WTC11 (cell line): Measurements from ENCODE around the gene MICAL2. TPM values are rescaled to one million over a fixed set of nuclear protein-coding genes. Genes with fewer than 3 reads are reported as not detected.

Experiments used
- ATAC-seq: fragments of 200-7000 bp; cut with Tn5 transposase; 2 replicates; pipeline ENCODE4 v1.10.0; 2021; ENCODE audit warnings: mild to moderate bottlenecking, moderate library complexity
- CTCF ChIA-PET: fragments of 300-600 bp; sonication (Branson Sonifier 250); formaldehyde crosslinking; loops from one replicate; lab custom pipeline; 2021; ENCODE audit warnings: antibody characterized with exemption; lab: Charles Lee
- POLR2A ChIA-PET: fragments of 350-600 bp; sonication (Branson Sonifier 250); formaldehyde crosslinking; loops from one replicate; lab custom pipeline; 2021; ENCODE audit warnings: antibody characterized with exemption; lab: Charles Lee
- DNase-seq: peaks from one replicate; pipeline ENCODE4 v3.0.0; 2021; ENCODE audit warnings: low spot score
- H3K27ac Mint-ChIP-seq: 2 replicates; pipeline ENCODE4 v1.8.0; 2021; ENCODE audit warnings: mixed read lengths
- H3K27me3 Mint-ChIP-seq: 2 replicates; pipeline ENCODE4 v1.8.0; 2021; ENCODE audit warnings: low read depth, mild to moderate bottlenecking, moderate library complexity, mixed read lengths
- H3K36me3 Mint-ChIP-seq: 2 replicates; pipeline ENCODE4 v1.8.0; 2021; ENCODE audit warnings: mixed read lengths
- H3K4me1 Mint-ChIP-seq: 2 replicates; pipeline ENCODE4 v1.8.0; 2022; ENCODE audit warnings: mixed read lengths
- H3K4me3 Mint-ChIP-seq: 2 replicates; pipeline ENCODE4 v1.8.0; 2021; ENCODE audit warnings: mild to moderate bottlenecking, moderate library complexity, mixed read lengths
- H3K9me3 Mint-ChIP-seq: 2 replicates; pipeline ENCODE4 v1.8.0; 2021; ENCODE audit warnings: mixed read lengths
- RORB ChIP-seq: fragments of 250-450 bp; sonication (Bioruptor Pico); IDR thresholded peaks from 2 replicates; pipeline ENCODE4 v1.9.0; 2021; ENCODE audit warnings: mild to moderate bottlenecking
- SP1 ChIP-seq: sonication (generic); formaldehyde crosslinking; conservative IDR thresholded peaks from 2 replicates; pipeline ENCODE4 v1.8.1; 2022; ENCODE audit warnings: missing genetic modification reagents
- ZNF121 ChIP-seq: sonication (generic); formaldehyde crosslinking; IDR thresholded peaks from 2 replicates; pipeline ENCODE4 v1.8.0; 2023; ENCODE audit warnings: missing genetic modification reagents
- total RNA-seq: library from RNA; stranded (reverse); gene quantifications from 3 replicates; pipeline ENCODE4 v1.2.3, GENCODE V29; 2021
- TF ChIP-seq, protein P1 (sequence below): sonication (generic); formaldehyde crosslinking; IDR thresholded peaks from 2 replicates; pipeline ENCODE4 v1.8.0; 2022; ENCODE audit warnings: mild to moderate bottlenecking, missing genetic modification reagents
- TF ChIP-seq, protein P2 (sequence below): fragments of 200-600 bp; IDR thresholded peaks from 2 replicates; pipeline ENCODE4 v1.8.0; 2022; ENCODE audit warnings: antibody characterized with exemption
- TF ChIP-seq, protein P3 (sequence below): sonication (generic); formaldehyde crosslinking; IDR thresholded peaks from 2 replicates; pipeline ENCODE4 v1.8.1; 2022; ENCODE audit warnings: low read depth, missing genetic modification reagents, borderline replicate concordance
- TF ChIP-seq, protein P4 (sequence below): fragments of 250-450 bp; sonication (Bioruptor Pico); IDR thresholded peaks from 2 replicates; pipeline ENCODE4 v1.9.0; 2021; ENCODE audit warnings: mild to moderate bottlenecking, borderline replicate concordance
- TF ChIP-seq, protein P5 (sequence below): fragments of 250-450 bp; sonication (Bioruptor Pico); IDR thresholded peaks from 2 replicates; pipeline ENCODE4 v1.9.0; 2021; ENCODE audit warnings: mild to moderate bottlenecking
- TF ChIP-seq, protein P6 (sequence below): sonication (generic); formaldehyde crosslinking; IDR thresholded peaks from 2 replicates; pipeline ENCODE4 v1.8.1; 2023; ENCODE audit warnings: mild to moderate bottlenecking, missing genetic modification reagents
- TF ChIP-seq, protein P7 (sequence below): sonication (generic); formaldehyde crosslinking; IDR thresholded peaks from 2 replicates; pipeline ENCODE4 v1.8.0; 2022; ENCODE audit warnings: missing genetic modification reagents
- TF ChIP-seq, protein P8 (sequence below): sonication (generic); formaldehyde crosslinking; IDR thresholded peaks from 2 replicates; pipeline ENCODE4 v1.8.1; 2023; ENCODE audit warnings: mild to moderate bottlenecking, missing genetic modification reagents, borderline replicate concordance

The MICAL2 gene
- total RNA-seq, 1 experiment from 2014 or later: 3.1 TPM

DNA sequence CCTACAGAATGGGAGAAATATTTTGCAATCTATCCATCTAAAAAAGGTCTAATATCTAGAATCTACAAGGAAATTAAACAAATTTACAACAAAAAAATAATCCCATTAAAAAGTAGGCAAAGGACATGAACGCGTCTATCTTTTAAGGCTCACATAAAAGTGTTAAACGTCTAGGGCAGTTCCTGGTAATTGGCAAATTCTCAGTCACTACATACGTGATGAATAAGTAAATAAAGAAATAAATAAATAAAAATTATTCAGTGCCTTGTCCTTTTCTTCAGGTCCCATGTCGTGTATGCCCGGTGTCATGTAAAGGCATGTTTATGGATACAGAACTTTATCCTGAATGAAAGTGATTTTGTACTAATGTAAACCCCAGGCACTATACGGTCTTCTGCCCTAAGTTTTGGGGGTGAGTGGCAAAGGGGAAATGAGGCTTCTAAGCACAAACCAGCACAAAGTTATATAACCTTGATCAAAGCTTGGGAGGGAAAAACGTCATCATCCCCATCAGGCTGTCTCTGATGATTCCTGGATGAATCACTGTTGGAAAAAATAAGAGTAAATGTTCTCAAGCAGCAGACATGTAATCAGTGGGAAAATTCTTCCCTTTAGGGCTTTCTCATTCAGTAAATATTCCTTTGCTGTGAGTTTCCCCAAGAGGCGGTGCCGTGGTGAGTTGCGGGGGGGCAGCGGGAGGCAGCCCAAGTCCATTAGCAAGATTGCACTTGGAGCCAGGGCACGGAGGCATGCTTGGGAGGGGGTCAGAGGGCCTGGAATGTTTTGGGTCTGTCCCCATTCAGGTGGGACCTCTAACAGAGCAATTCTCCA, 30.4 kb upstream of the MICAL2 start:
- TF ChIP-seq SP1 (CRISPR knock-in tag): no peak
- TF ChIP-seq, protein P1, sequence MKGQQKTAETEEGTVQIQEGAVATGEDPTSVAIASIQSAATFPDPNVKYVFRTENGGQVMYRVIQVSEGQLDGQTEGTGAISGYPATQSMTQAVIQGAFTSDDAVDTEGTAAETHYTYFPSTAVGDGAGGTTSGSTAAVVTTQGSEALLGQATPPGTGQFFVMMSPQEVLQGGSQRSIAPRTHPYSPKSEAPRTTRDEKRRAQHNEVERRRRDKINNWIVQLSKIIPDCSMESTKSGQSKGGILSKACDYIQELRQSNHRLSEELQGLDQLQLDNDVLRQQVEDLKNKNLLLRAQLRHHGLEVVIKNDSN (CRISPR knock-in tag): no peak
- TF ChIP-seq, protein P2, sequence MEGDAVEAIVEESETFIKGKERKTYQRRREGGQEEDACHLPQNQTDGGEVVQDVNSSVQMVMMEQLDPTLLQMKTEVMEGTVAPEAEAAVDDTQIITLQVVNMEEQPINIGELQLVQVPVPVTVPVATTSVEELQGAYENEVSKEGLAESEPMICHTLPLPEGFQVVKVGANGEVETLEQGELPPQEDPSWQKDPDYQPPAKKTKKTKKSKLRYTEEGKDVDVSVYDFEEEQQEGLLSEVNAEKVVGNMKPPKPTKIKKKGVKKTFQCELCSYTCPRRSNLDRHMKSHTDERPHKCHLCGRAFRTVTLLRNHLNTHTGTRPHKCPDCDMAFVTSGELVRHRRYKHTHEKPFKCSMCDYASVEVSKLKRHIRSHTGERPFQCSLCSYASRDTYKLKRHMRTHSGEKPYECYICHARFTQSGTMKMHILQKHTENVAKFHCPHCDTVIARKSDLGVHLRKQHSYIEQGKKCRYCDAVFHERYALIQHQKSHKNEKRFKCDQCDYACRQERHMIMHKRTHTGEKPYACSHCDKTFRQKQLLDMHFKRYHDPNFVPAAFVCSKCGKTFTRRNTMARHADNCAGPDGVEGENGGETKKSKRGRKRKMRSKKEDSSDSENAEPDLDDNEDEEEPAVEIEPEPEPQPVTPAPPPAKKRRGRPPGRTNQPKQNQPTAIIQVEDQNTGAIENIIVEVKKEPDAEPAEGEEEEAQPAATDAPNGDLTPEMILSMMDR: no peak
- TF ChIP-seq, all 79 proteins: peak for 0
- Mint-ChIP-seq H3K9me3 (peaks cover 5% of the 10 kb centered on the region), H3K36me3 (no peaks in the 10 kb centered on the region), H3K4me3 (no peak overlapping the region), H3K4me1 (peaks cover 3% of the 10 kb centered on the region; the same call in 1 of the 2 replicates), H3K27me3 (peaks cover under 1% of the 10 kb centered on the region), H3K27ac (no peak overlapping the region)
- ATAC-seq: peak; percentile 28; the same call in 1 of the 2 replicates
- ChIA-PET CTCF (no interaction called here), POLR2A (no interaction called here)
- DNase-seq: peak; percentile 20

DNA sequence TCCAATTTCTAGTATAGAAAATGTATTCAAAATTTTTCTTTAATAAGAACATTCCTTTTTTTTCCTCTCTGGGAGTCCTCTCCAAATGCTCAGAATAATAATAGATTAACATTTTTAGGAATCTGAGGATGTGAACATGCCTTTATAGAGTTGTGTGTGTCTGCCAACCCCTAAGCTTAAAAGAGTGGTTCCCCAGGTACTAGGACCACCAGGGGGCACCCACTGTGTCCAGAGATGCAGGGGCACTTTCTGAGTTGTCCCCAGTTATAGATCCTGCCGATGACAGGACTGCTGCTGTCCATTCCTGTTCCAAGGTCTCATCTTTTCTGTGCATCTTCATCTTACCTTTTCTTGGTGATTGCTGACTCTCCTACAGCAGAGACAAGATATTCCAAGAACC, 27.0 kb upstream of the MICAL2 start:
- H3K4me3 Mint-ChIP-seq: no peak overlapping the region
- H3K27ac Mint-ChIP-seq: no peak overlapping the region
- no peaks in the 10 kb centered on the region for H3K27me3 Mint-ChIP-seq
- peaks cover 12% of the 10 kb centered on the region for H3K4me1 Mint-ChIP-seq
- CTCF ChIA-PET: interaction anchor here (0.6 to 1.7 kb wide), 12 partner anchors 9 to 442 kb away, joined by 3 to 13 read pairs (median 5); no protein-coding TSS in a partner anchor
- no peaks in the 10 kb centered on the region for H3K36me3 Mint-ChIP-seq
- H3K9me3 Mint-ChIP-seq: peaks cover 5% of the 10 kb centered on the region
- POLR2A ChIA-PET: no interaction called here
- ATAC-seq (no peak), DNase-seq (peak; percentile 36)
- TF ChIP-seq, protein P3, sequence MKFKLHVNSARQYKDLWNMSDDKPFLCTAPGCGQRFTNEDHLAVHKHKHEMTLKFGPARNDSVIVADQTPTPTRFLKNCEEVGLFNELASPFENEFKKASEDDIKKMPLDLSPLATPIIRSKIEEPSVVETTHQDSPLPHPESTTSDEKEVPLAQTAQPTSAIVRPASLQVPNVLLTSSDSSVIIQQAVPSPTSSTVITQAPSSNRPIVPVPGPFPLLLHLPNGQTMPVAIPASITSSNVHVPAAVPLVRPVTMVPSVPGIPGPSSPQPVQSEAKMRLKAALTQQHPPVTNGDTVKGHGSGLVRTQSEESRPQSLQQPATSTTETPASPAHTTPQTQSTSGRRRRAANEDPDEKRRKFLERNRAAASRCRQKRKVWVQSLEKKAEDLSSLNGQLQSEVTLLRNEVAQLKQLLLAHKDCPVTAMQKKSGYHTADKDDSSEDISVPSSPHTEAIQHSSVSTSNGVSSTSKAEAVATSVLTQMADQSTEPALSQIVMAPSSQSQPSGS (CRISPR knock-in tag): no peak
- no peak for TF ChIP-seq RORB (CRISPR knock-in tag)
- TF ChIP-seq, protein P4, sequence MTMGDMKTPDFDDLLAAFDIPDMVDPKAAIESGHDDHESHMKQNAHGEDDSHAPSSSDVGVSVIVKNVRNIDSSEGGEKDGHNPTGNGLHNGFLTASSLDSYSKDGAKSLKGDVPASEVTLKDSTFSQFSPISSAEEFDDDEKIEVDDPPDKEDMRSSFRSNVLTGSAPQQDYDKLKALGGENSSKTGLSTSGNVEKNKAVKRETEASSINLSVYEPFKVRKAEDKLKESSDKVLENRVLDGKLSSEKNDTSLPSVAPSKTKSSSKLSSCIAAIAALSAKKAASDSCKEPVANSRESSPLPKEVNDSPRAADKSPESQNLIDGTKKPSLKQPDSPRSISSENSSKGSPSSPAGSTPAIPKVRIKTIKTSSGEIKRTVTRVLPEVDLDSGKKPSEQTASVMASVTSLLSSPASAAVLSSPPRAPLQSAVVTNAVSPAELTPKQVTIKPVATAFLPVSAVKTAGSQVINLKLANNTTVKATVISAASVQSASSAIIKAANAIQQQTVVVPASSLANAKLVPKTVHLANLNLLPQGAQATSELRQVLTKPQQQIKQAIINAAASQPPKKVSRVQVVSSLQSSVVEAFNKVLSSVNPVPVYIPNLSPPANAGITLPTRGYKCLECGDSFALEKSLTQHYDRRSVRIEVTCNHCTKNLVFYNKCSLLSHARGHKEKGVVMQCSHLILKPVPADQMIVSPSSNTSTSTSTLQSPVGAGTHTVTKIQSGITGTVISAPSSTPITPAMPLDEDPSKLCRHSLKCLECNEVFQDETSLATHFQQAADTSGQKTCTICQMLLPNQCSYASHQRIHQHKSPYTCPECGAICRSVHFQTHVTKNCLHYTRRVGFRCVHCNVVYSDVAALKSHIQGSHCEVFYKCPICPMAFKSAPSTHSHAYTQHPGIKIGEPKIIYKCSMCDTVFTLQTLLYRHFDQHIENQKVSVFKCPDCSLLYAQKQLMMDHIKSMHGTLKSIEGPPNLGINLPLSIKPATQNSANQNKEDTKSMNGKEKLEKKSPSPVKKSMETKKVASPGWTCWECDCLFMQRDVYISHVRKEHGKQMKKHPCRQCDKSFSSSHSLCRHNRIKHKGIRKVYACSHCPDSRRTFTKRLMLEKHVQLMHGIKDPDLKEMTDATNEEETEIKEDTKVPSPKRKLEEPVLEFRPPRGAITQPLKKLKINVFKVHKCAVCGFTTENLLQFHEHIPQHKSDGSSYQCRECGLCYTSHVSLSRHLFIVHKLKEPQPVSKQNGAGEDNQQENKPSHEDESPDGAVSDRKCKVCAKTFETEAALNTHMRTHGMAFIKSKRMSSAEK (CRISPR knock-in tag): no peak
- TF ChIP-seq, protein P5, sequence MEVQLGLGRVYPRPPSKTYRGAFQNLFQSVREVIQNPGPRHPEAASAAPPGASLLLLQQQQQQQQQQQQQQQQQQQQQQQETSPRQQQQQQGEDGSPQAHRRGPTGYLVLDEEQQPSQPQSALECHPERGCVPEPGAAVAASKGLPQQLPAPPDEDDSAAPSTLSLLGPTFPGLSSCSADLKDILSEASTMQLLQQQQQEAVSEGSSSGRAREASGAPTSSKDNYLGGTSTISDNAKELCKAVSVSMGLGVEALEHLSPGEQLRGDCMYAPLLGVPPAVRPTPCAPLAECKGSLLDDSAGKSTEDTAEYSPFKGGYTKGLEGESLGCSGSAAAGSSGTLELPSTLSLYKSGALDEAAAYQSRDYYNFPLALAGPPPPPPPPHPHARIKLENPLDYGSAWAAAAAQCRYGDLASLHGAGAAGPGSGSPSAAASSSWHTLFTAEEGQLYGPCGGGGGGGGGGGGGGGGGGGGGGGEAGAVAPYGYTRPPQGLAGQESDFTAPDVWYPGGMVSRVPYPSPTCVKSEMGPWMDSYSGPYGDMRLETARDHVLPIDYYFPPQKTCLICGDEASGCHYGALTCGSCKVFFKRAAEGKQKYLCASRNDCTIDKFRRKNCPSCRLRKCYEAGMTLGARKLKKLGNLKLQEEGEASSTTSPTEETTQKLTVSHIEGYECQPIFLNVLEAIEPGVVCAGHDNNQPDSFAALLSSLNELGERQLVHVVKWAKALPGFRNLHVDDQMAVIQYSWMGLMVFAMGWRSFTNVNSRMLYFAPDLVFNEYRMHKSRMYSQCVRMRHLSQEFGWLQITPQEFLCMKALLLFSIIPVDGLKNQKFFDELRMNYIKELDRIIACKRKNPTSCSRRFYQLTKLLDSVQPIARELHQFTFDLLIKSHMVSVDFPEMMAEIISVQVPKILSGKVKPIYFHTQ: no peak
- TF ChIP-seq, protein P6, sequence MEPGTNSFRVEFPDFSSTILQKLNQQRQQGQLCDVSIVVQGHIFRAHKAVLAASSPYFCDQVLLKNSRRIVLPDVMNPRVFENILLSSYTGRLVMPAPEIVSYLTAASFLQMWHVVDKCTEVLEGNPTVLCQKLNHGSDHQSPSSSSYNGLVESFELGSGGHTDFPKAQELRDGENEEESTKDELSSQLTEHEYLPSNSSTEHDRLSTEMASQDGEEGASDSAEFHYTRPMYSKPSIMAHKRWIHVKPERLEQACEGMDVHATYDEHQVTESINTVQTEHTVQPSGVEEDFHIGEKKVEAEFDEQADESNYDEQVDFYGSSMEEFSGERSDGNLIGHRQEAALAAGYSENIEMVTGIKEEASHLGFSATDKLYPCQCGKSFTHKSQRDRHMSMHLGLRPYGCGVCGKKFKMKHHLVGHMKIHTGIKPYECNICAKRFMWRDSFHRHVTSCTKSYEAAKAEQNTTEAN: no peak
- TF ChIP-seq, protein P7, sequence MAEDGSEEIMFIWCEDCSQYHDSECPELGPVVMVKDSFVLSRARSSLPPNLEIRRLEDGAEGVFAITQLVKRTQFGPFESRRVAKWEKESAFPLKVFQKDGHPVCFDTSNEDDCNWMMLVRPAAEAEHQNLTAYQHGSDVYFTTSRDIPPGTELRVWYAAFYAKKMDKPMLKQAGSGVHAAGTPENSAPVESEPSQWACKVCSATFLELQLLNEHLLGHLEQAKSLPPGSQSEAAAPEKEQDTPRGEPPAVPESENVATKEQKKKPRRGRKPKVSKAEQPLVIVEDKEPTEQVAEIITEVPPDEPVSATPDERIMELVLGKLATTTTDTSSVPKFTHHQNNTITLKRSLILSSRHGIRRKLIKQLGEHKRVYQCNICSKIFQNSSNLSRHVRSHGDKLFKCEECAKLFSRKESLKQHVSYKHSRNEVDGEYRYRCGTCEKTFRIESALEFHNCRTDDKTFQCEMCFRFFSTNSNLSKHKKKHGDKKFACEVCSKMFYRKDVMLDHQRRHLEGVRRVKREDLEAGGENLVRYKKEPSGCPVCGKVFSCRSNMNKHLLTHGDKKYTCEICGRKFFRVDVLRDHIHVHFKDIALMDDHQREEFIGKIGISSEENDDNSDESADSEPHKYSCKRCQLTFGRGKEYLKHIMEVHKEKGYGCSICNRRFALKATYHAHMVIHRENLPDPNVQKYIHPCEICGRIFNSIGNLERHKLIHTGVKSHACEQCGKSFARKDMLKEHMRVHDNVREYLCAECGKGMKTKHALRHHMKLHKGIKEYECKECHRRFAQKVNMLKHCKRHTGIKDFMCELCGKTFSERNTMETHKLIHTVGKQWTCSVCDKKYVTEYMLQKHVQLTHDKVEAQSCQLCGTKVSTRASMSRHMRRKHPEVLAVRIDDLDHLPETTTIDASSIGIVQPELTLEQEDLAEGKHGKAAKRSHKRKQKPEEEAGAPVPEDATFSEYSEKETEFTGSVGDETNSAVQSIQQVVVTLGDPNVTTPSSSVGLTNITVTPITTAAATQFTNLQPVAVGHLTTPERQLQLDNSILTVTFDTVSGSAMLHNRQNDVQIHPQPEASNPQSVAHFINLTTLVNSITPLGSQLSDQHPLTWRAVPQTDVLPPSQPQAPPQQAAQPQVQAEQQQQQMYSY (CRISPR knock-in tag): no peak
- TF ChIP-seq, protein P8, sequence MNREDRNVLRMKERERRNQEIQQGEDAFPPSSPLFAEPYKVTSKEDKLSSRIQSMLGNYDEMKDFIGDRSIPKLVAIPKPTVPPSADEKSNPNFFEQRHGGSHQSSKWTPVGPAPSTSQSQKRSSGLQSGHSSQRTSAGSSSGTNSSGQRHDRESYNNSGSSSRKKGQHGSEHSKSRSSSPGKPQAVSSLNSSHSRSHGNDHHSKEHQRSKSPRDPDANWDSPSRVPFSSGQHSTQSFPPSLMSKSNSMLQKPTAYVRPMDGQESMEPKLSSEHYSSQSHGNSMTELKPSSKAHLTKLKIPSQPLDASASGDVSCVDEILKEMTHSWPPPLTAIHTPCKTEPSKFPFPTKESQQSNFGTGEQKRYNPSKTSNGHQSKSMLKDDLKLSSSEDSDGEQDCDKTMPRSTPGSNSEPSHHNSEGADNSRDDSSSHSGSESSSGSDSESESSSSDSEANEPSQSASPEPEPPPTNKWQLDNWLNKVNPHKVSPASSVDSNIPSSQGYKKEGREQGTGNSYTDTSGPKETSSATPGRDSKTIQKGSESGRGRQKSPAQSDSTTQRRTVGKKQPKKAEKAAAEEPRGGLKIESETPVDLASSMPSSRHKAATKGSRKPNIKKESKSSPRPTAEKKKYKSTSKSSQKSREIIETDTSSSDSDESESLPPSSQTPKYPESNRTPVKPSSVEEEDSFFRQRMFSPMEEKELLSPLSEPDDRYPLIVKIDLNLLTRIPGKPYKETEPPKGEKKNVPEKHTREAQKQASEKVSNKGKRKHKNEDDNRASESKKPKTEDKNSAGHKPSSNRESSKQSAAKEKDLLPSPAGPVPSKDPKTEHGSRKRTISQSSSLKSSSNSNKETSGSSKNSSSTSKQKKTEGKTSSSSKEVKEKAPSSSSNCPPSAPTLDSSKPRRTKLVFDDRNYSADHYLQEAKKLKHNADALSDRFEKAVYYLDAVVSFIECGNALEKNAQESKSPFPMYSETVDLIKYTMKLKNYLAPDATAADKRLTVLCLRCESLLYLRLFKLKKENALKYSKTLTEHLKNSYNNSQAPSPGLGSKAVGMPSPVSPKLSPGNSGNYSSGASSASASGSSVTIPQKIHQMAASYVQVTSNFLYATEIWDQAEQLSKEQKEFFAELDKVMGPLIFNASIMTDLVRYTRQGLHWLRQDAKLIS (CRISPR knock-in tag): no peak
- no peak for TF ChIP-seq ZNF121 (CRISPR knock-in tag)
